Right lobe of liver (tissue), 6 donors: Measurements from ENCODE around the gene MAPKAP1. TPM values are rescaled to one million over a fixed set of nuclear protein-coding genes. Genes with fewer than 3 reads are reported as not detected.
A peak's percentile ranks its signal among the peaks of the same experiment; 100 is the strongest.

Source experiments
- ATAC-seq, 4 donors: fragments of 200-7000 bp; cut with Tn5 transposase; one replicate each; pipeline ENCODE4 v1.9.1; 2020; ENCODE audit warnings: mild to moderate bottlenecking in 4 of 4, moderate library complexity in 4 of 4
- DNase-seq, 3 donors: peaks; one replicate each; pipeline ENCODE4 v3.0.0-alpha.2; 2020
- H3K27ac ChIP-seq, 3 donors: fragments of 200-600 bp; one replicate each; pipeline ENCODE4 v1.8.0; 2022
- H3K27me3 ChIP-seq, 2 donors: fragments of 200-600 bp; one replicate each; pipeline ENCODE4 v1.8.0; 2022
- H3K36me3 ChIP-seq, 4 donors: fragments of 200-600 bp; sonication (generic) in 1 of 4; one replicate each; pipeline versions ENCODE4 v1.5.1 to v1.8.0; 2017 to 2022; ENCODE audit warnings: control low read depth in 1 of 4
- H3K4me1 ChIP-seq, 4 donors: fragments of 200-600 bp; sonication (generic) in 1 of 4; one replicate each; pipeline versions ENCODE4 v1.5.1 to v1.8.0; 2017 to 2022; ENCODE audit warnings: control low read depth in 1 of 4
- H3K4me3 ChIP-seq, 3 donors: fragments of 200-600 bp; one replicate each; pipeline ENCODE4 v1.8.0; 2022
- H3K9me3 ChIP-seq, 4 donors: fragments of 200-600 bp; sonication (generic) in 1 of 4; one replicate each; pipeline versions ENCODE4 v1.5.1 to v1.8.0; 2017 to 2022; ENCODE audit warnings: control low read depth in 1 of 4
- POLR2A ChIP-seq: fragments of 450-650 bp; IDR thresholded peaks from one replicate; pipeline ENCODE4 v1.6.1; 2017; ENCODE audit warnings: antibody characterized with exemption, mild to moderate bottlenecking
- WGBS: methylation state at CpG from one replicate; pipeline ENCODE4 v1.1.6; 2018; ENCODE audit warnings: low coverage, low lambda C conversion rate; ENCODE audit not compliant: insufficient coverage; ENCODE audit errors: missing lambda C conversion rate; 5-methylcytosine and 5-hydroxymethylcytosine counted together
- intact Hi-C, 2 donors: fragments of 100-400 bp; cut with DNase I; formaldehyde crosslinking; loops; one replicate each; pipeline versions ENCODE4 v1.11.2 to v1.14.1; 2022
- total RNA-seq, 6 experiments: library from RNA; depleted of rRNA in 2 of 6; stranded (reverse); fragments of >200 nt in 2 of 6; fragmentation: NEBNext Ultra II Directional in 3 of 6; extraction: Animal tissue kit (Norgen Biotek cat#: 25700) in 3 of 6; gene quantifications; one replicate each; pipeline versions ENCODE4 v1.1.0 to v1.2.4, GENCODE V29; 2016 to 2023
- TF ChIP-seq, protein P1 (sequence below), 4 donors: fragments of 200-600 bp in 3 of 4; fragments of 450-650 bp in 1 of 4; IDR thresholded peaks; one replicate each; pipeline versions ENCODE4 v1.5.1 to v1.8.0; 2016 to 2022; ENCODE audit warnings: antibody characterized with exemption in 4 of 4, mild to moderate bottlenecking in 2 of 4
- donor health status: DM: no; HTN: yes; CAD: no.
- donor health status: DM: no; HTN: no; CAD: no.
- donor health status: DM: no; HTN: no; CAD: no.
- donor health status: DM: no; HTN: yes; CAD: no.
- donor health status: DM: no; HTN: yes; CAD: no.

MAPKAP1 gene
- total RNA-seq, 6 experiments from 2014 or later = 29.6 to 53.2 (median 48.3) TPM

- intact Hi-C loops = no loop called here
- TF ChIP-seq, protein P1, sequence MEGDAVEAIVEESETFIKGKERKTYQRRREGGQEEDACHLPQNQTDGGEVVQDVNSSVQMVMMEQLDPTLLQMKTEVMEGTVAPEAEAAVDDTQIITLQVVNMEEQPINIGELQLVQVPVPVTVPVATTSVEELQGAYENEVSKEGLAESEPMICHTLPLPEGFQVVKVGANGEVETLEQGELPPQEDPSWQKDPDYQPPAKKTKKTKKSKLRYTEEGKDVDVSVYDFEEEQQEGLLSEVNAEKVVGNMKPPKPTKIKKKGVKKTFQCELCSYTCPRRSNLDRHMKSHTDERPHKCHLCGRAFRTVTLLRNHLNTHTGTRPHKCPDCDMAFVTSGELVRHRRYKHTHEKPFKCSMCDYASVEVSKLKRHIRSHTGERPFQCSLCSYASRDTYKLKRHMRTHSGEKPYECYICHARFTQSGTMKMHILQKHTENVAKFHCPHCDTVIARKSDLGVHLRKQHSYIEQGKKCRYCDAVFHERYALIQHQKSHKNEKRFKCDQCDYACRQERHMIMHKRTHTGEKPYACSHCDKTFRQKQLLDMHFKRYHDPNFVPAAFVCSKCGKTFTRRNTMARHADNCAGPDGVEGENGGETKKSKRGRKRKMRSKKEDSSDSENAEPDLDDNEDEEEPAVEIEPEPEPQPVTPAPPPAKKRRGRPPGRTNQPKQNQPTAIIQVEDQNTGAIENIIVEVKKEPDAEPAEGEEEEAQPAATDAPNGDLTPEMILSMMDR (IDR thresholded peaks at IDR 0.05) = no peak
- TF ChIP-seq POLR2A = no peak
- no peak for DNase-seq
Observed at GRCh38 chr9:125415583-125416460, 291.2 kb downstream of the MAPKAP1 start.

DNA sequence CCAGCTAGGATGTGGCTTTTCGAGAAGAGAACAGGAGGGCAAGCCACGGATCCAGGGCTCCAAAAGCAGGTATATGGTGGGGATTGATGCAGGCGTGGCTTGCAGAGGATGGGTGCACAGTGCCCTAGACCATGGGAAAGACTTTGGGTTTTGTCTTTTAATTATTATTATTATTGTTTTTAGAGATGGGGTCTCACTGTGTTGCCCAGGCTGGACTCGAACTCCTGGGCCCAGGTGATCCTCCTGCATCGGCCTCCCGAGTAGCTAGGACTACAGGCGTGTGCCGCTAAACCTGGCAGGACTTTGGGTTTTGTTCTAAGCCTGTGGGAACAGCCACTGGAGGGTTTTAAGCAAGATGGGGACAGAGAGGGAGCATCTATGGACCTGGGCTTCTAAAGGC, 293.4 kb downstream of the MAPKAP1 start:
- Histone ChIP-seq H3K4me1 (peaks cover 0 to 1% (median 0%) of the 10 kb centered on the region in 4 donors), H3K27ac (no peak overlapping the region), H3K36me3 (no peaks in the 10 kb centered on the region), H3K27me3 (no peaks in the 10 kb centered on the region), H3K4me3 (no peak overlapping the region), H3K9me3 (no peaks in the 10 kb centered on the region)
- TF ChIP-seq, protein P1 (IDR thresholded peaks at IDR 0.05) = no peak
- no peak for TF ChIP-seq POLR2A
- intact Hi-C loops = loop anchor here in 1 of 2 donors (5.0 kb wide), 1 partner anchor 819 kb away; no protein-coding TSS in a partner anchor
- DNase-seq (no peak), ATAC-seq (no peak)
- whole genome bisulfite sequencing = 90% methylated on average over 4 of the region's 8 CpGs

More at GRCh38 chr9:125415583-125416460, 291.2 kb downstream of the MAPKAP1 start:
- no peak overlapping the region for H3K4me3 ChIP-seq
- 83% methylated on average over 10 of the region's 23 CpGs for WGBS
- no peaks in the 10 kb centered on the region for H3K27me3 ChIP-seq
- H3K4me1 ChIP-seq = no peaks in the 10 kb centered on the region
- H3K27ac ChIP-seq = no peak overlapping the region
- no peaks in the 10 kb centered on the region for H3K36me3 ChIP-seq
- no peaks in the 10 kb centered on the region for H3K9me3 ChIP-seq
- ATAC-seq = peak in 1 of 4 donors; percentile 7

GRCh38 chr9:125412166-125412565, 294.8 kb downstream of the MAPKAP1 start:
- TF ChIP-seq POLR2A = no peak
- TF ChIP-seq, protein P1 (IDR thresholded peaks at IDR 0.05) = no peak
- no peak for DNase-seq
- Histone ChIP-seq H3K4me3 (no peak overlapping the region), H3K4me1 (peaks cover 0 to 11% (median 0%) of the 10 kb centered on the region in 4 donors), H3K27ac (no peak overlapping the region), H3K36me3 (no peaks in the 10 kb centered on the region), H3K27me3 (no peaks in the 10 kb centered on the region), H3K9me3 (no peaks in the 10 kb centered on the region)
- WGBS = 70% methylated on average over 10 of the region's 10 CpGs
- intact Hi-C loops = loop anchor here in 1 of 2 donors (5.0 kb wide), 1 partner anchor 820 kb away; no protein-coding TSS in a partner anchor
- ATAC-seq = no peak

- no peak overlapping the region for H3K4me3 ChIP-seq
- WGBS = 75% methylated on average over 2 of the region's 14 CpGs
Observed at GRCh38 chr9:125411171-125411756, 295.7 kb downstream of the MAPKAP1 start.

More at GRCh38 chr9:125411171-125411756, 295.7 kb downstream of the MAPKAP1 start:
- no peaks in the 10 kb centered on the region for H3K27me3 ChIP-seq
- peaks cover 0 to 11% (median 0%) of the 10 kb centered on the region in 4 donors for H3K4me1 ChIP-seq
- no peaks in the 10 kb centered on the region for H3K9me3 ChIP-seq
- no peak for DNase-seq
- TF ChIP-seq, protein P1 (IDR thresholded peaks at IDR 0.05) = no peak
- no peak for TF ChIP-seq POLR2A
- intact Hi-C loops = loop anchor here in 1 of 2 donors (5.0 kb wide), 1 partner anchor 821 kb away; no protein-coding TSS in a partner anchor
- no peaks in the 10 kb centered on the region for H3K36me3 ChIP-seq
- H3K27ac ChIP-seq = no peak overlapping the region
- no peak for ATAC-seq
